ENCODE results near the gene COL23A1.

The COL23A1 gene

GRCh38 chr5:178210686-178211085 lies 379.5 kb downstream of the COL23A1 start:
- peaks cover 49% of the 10 kb centered on the region for H4K20me1 ChIP-seq (ENCODE audit: insufficient read depth, low read length)
- H3K79me2 ChIP-seq (ENCODE audit: low read length) = peaks cover 62% of the 10 kb centered on the region

GRCh38 chr5:178210073-178210535 lies 380.1 kb downstream of the COL23A1 start:
- peaks cover 54% of the 10 kb centered on the region for H4K20me1 ChIP-seq (ENCODE audit: insufficient read depth, low read length)
- H3K4me3 ChIP-seq (ENCODE audit: low read length) = no peak overlapping the region
- no peak overlapping the region for H3K27ac ChIP-seq (ENCODE audit: low read length)
- no peaks in the 10 kb centered on the region for H3K27me3 ChIP-seq (replicated peaks; ENCODE audit: insufficient read depth, low read length)
- H2AFZ ChIP-seq (ENCODE audit: low read length) = no peak overlapping the region
- H3K79me2 ChIP-seq (ENCODE audit: low read length) = peaks cover 64% of the 10 kb centered on the region
- H3F3A ChIP-seq (ENCODE audit: insufficient read depth, low read length) = peaks cover 39% of the 10 kb centered on the region
- H3K4me1 ChIP-seq (ENCODE audit: low read length) = peaks cover 13% of the 10 kb centered on the region
- H3K9me3 ChIP-seq (replicated peaks; ENCODE audit: insufficient read depth, low read length) = no peaks in the 10 kb centered on the region
- peaks cover 51% of the 10 kb centered on the region for H3K36me3 ChIP-seq (replicated peaks; ENCODE audit: insufficient read depth, low read length)
- no peak overlapping the region for H3K4me2 ChIP-seq (ENCODE audit: low read depth, low read length)
- DNase-seq = no peak
- H3K9ac ChIP-seq (ENCODE audit: low read length) = no peak overlapping the region
- TF ChIP-seq EZH2phosphoT487 (IDR thresholded peaks at IDR 0.05; ENCODE audit: low read length) (no peak), EZH2 (optimal IDR thresholded peaks at IDR 0.05; ENCODE audit: low read depth, low read length) (no peak), CTCF (IDR thresholded peaks at IDR 0.05; ENCODE audit: low read length) (no peak)
- H3K9me2 ChIP-seq (replicated peaks; ENCODE audit: insufficient read depth, low read length) = no peaks in the 10 kb centered on the region

More at GRCh38 chr5:178210686-178211085, 379.5 kb downstream of the COL23A1 start:
- Histone ChIP-seq H3K36me3 (replicated peaks; ENCODE audit: insufficient read depth, low read length) (peaks cover 50% of the 10 kb centered on the region), H3K4me3 (ENCODE audit: low read length) (no peak overlapping the region), H3K9me3 (replicated peaks; ENCODE audit: insufficient read depth, low read length) (no peaks in the 10 kb centered on the region), H3K27ac (ENCODE audit: low read length) (no peak overlapping the region), H3K27me3 (replicated peaks; ENCODE audit: insufficient read depth, low read length) (no peaks in the 10 kb centered on the region), H3K9me2 (replicated peaks; ENCODE audit: insufficient read depth, low read length) (no peaks in the 10 kb centered on the region), H3K9ac (ENCODE audit: low read length) (no peak overlapping the region), H3F3A (ENCODE audit: insufficient read depth, low read length) (peaks cover 35% of the 10 kb centered on the region), H3K4me1 (ENCODE audit: low read length) (peaks cover 12% of the 10 kb centered on the region), H3K4me2 (ENCODE audit: low read depth, low read length) (no peak overlapping the region), H2AFZ (ENCODE audit: low read length) (no peak overlapping the region)
- no peak for DNase-seq
- TF ChIP-seq EZH2 (optimal IDR thresholded peaks at IDR 0.05; ENCODE audit: low read depth, low read length) = no peak
- TF ChIP-seq CTCF (IDR thresholded peaks at IDR 0.05; ENCODE audit: low read length) = no peak
- no peak for TF ChIP-seq EZH2phosphoT487 (IDR thresholded peaks at IDR 0.05; ENCODE audit: low read length)

GRCh38 chr5:178209334-178210072 lies 380.7 kb downstream of the COL23A1 start:
- no peaks in the 10 kb centered on the region for H3K9me3 ChIP-seq (replicated peaks; ENCODE audit: insufficient read depth, low read length)
- H3K79me2 ChIP-seq (ENCODE audit: low read length) = peaks cover 67% of the 10 kb centered on the region
- H3K27ac ChIP-seq (ENCODE audit: low read length) = no peak overlapping the region

More at GRCh38 chr5:178209334-178210072, 380.7 kb downstream of the COL23A1 start:
- H3K36me3 ChIP-seq (replicated peaks; ENCODE audit: insufficient read depth, low read length) = peaks cover 51% of the 10 kb centered on the region
- no peaks in the 10 kb centered on the region for H3K9me2 ChIP-seq (replicated peaks; ENCODE audit: insufficient read depth, low read length)
- H3K9ac ChIP-seq (ENCODE audit: low read length) = no peak overlapping the region
- H2AFZ ChIP-seq (ENCODE audit: low read length) = no peak overlapping the region
- H3F3A ChIP-seq (ENCODE audit: insufficient read depth, low read length) = peaks cover 39% of the 10 kb centered on the region
- H3K27me3 ChIP-seq (replicated peaks; ENCODE audit: insufficient read depth, low read length) = no peaks in the 10 kb centered on the region
- DNase-seq = no peak
- no peak for TF ChIP-seq EZH2 (optimal IDR thresholded peaks at IDR 0.05; ENCODE audit: low read depth, low read length)
- no peak for TF ChIP-seq EZH2phosphoT487 (IDR thresholded peaks at IDR 0.05; ENCODE audit: low read length)
- TF ChIP-seq CTCF (IDR thresholded peaks at IDR 0.05; ENCODE audit: low read length) = no peak
- no peak overlapping the region for H3K4me3 ChIP-seq (ENCODE audit: low read length)
- H3K4me1 ChIP-seq (ENCODE audit: low read length) = peaks cover 13% of the 10 kb centered on the region
- H3K4me2 ChIP-seq (ENCODE audit: low read depth, low read length) = no peak overlapping the region
- H4K20me1 ChIP-seq (ENCODE audit: insufficient read depth, low read length) = peaks cover 54% of the 10 kb centered on the region

Measured in MM.1S (cell line).